Neural cell (in vitro differentiated cells): Measurements from ENCODE around the gene SV2C. TPM values are rescaled to one million over a fixed set of nuclear protein-coding genes. Genes with fewer than 3 reads are reported as not detected.

Experiments
- H2AFZ ChIP-seq: fragments of 200-600, 300-800 bp; sonication (generic), shearing (Covaris generic); 2 replicates; pipeline ENCODE4 v1.6.0; 2014; ENCODE audit warnings: low read depth, mild to moderate bottlenecking, antibody characterized with exemption, low read length, moderate library complexity
- H3F3A ChIP-seq: fragments of 200-600 bp; shearing (Covaris generic); 2 replicates; pipeline ENCODE4 v1.6.1; 2016; ENCODE audit warnings: mild to moderate bottlenecking, moderate library complexity, mixed read lengths, antibody characterized with exemption, low read length; ENCODE audit not compliant: insufficient read depth, poor library complexity, severe bottlenecking
- H3K27ac ChIP-seq: fragments of 200-600, 300-800 bp; sonication (generic), shearing (Covaris generic); 2 replicates; pipeline ENCODE4 v1.5.1; 2014; ENCODE audit warnings: mild to moderate bottlenecking, low read length, moderate library complexity
- H3K27me3 ChIP-seq: fragments of 300-800, 200-600 bp; sonication (generic), shearing (Covaris generic); 2 replicates; pipeline ENCODE4 v1.6.0; 2014; ENCODE audit warnings: mild to moderate bottlenecking, low read depth, low read length, moderate library complexity; ENCODE audit not compliant: insufficient read depth
- H3K36me3 ChIP-seq: fragments of 300-800, 200-600 bp; sonication (generic), shearing (Covaris generic); 2 replicates; pipeline ENCODE4 v1.5.1; 2014; ENCODE audit warnings: mild to moderate bottlenecking, antibody characterized with exemption, low read length, moderate library complexity; ENCODE audit not compliant: insufficient read depth
- H3K4me2 ChIP-seq: fragments of 300-800, 200-600 bp; sonication (generic), shearing (Covaris generic); 2 replicates; pipeline ENCODE4 v1.6.0; 2014; ENCODE audit warnings: mild to moderate bottlenecking, low read length
- H3K4me3 ChIP-seq: fragments of 300-800, 200-600 bp; sonication (generic), shearing (Covaris generic); 2 replicates; pipeline ENCODE4 v1.5.1; 2014; ENCODE audit warnings: mild to moderate bottlenecking, low read length, moderate library complexity
- H3K79me2 ChIP-seq: fragments of 200-600 bp; shearing (Covaris generic); replicated peaks from 2 replicates; pipeline ENCODE4 v1.6.0; 2014; ENCODE audit warnings: mild to moderate bottlenecking, low read length, moderate library complexity; ENCODE audit not compliant: insufficient read depth
- H3K9ac ChIP-seq: fragments of 300-800, 200-600 bp; sonication (generic), shearing (Covaris generic); 2 replicates; pipeline ENCODE4 v1.6.1; 2016; ENCODE audit warnings: mild to moderate bottlenecking, low read length, mixed read lengths
- H3K9me2 ChIP-seq: fragments of 200-600 bp; shearing (Covaris generic); 2 replicates; pipeline ENCODE4 v1.6.1; 2016; ENCODE audit warnings: mild to moderate bottlenecking, low read length, mixed read lengths; ENCODE audit not compliant: insufficient read depth
- H3K9me3 ChIP-seq: fragments of 200-600, 300-800 bp; sonication (generic), shearing (Covaris generic); 2 replicates; pipeline ENCODE4 v1.6.1; 2016; ENCODE audit warnings: mild to moderate bottlenecking, mixed run types, low read length, moderate library complexity, mixed read lengths
- H4K20me1 ChIP-seq: fragments of 200-600 bp; shearing (Covaris generic); 2 replicates; pipeline ENCODE4 v1.6.1; 2016; ENCODE audit warnings: mild to moderate bottlenecking, mixed run types; ENCODE audit not compliant: insufficient read depth
- CTCF ChIP-seq: fragments of 450-650 bp; IDR thresholded peaks from 2 replicates; pipeline ENCODE4 v1.5.1; 2014; ENCODE audit warnings: antibody characterized with exemption, mild to moderate bottlenecking, moderate library complexity; ENCODE audit not compliant: poor library complexity, severe bottlenecking
- EZH2 ChIP-seq: fragments of 200-600, 300-800 bp; shearing (Covaris generic), sonication (generic); IDR thresholded peaks from 2 replicates; pipeline ENCODE4 v1.6.1; 2014; ENCODE audit warnings: antibody characterized with exemption, low read length, borderline replicate concordance, mild to moderate bottlenecking; ENCODE audit not compliant: insufficient read depth, poor library complexity, severe bottlenecking
- MXI1 ChIP-seq: fragments of 450-650 bp; conservative IDR thresholded peaks from 2 replicates; pipeline ENCODE4 v1.6.1; 2014; ENCODE audit warnings: antibody characterized with exemption, mild to moderate bottlenecking; ENCODE audit not compliant: poor library complexity, severe bottlenecking
- POLR2AphosphoS5 ChIP-seq: IDR thresholded peaks from 2 replicates; pipeline ENCODE4 v1.6.1; 2012
- RAD21 ChIP-seq: fragments of 450-650 bp; conservative IDR thresholded peaks from 2 replicates; pipeline ENCODE4 v1.6.1; 2014; ENCODE audit warnings: antibody characterized with exemption, mild to moderate bottlenecking, moderate library complexity
- REST ChIP-seq: IDR thresholded peaks from 2 replicates; pipeline ENCODE4 v1.6.1; 2012; ENCODE audit warnings: borderline replicate concordance
- SMC3 ChIP-seq: fragments of 450-650 bp; conservative IDR thresholded peaks from 2 replicates; pipeline ENCODE4 v1.6.1; 2014; ENCODE audit warnings: antibody characterized with exemption, mild to moderate bottlenecking, moderate library complexity; ENCODE audit not compliant: poor library complexity
- polyA plus RNA-seq: library from polyadenylated mRNA; depleted of rRNA; stranded (reverse); fragments of >200 nt; gene quantifications from 2 replicates; pipeline ENCODE4 v1.2.3, GENCODE V29; 2014

Gene SV2C
- polyA plus RNA-seq, 1 donor from 2014 or later = 0.45 TPM

GRCh38 chr5:76174101-76174500 is 90.9 kb downstream of the SV2C start:
- no peaks in the 10 kb centered on the region for H3F3A ChIP-seq
- H3K27ac ChIP-seq = no peak overlapping the region
- H3K4me2 ChIP-seq = no peak overlapping the region
- no peak for TF ChIP-seq MXI1
- TF ChIP-seq EZH2 = no peak
- no peak for TF ChIP-seq POLR2AphosphoS5
- TF ChIP-seq CTCF = no peak
- H3K27me3 ChIP-seq = no peaks in the 10 kb centered on the region
- no peak overlapping the region for H3K4me3 ChIP-seq
- H3K36me3 ChIP-seq = no peaks in the 10 kb centered on the region
- no peaks in the 10 kb centered on the region for H3K79me2 ChIP-seq
- no peak overlapping the region for H3K9ac ChIP-seq
- H4K20me1 ChIP-seq = no peaks in the 10 kb centered on the region
- no peak overlapping the region for H2AFZ ChIP-seq
- no peaks in the 10 kb centered on the region for H3K9me3 ChIP-seq
- no peaks in the 10 kb centered on the region for H3K9me2 ChIP-seq

- H3K27me3 ChIP-seq = no peaks in the 10 kb centered on the region
- no peak overlapping the region for H3K9ac ChIP-seq
- H3K4me2 ChIP-seq = no peak overlapping the region
Measured at GRCh38 chr5:76175051-76175666, 92.0 kb downstream of the SV2C start.

More at GRCh38 chr5:76175051-76175666, 92.0 kb downstream of the SV2C start:
- Histone ChIP-seq H3K4me3 (no peak overlapping the region), H3K9me3 (no peaks in the 10 kb centered on the region), H3F3A (no peaks in the 10 kb centered on the region), H2AFZ (no peak overlapping the region), H3K79me2 (no peaks in the 10 kb centered on the region), H3K9me2 (no peaks in the 10 kb centered on the region), H3K27ac (no peak overlapping the region), H4K20me1 (no peaks in the 10 kb centered on the region), H3K36me3 (no peaks in the 10 kb centered on the region)
- TF ChIP-seq RAD21 = peak; percentile 75
- TF ChIP-seq SMC3 = peak; percentile 76
- TF ChIP-seq CTCF = peak; percentile 76
- no peak for TF ChIP-seq POLR2AphosphoS5
- no peak for TF ChIP-seq REST
